WI38 (cell line): ENCODE data around the gene DYNC1H1.
A peak's percentile ranks its signal among the peaks of the same experiment; 100 is the strongest.

ENCODE experiments used
- H3K4me3 ChIP-seq: 2 replicates; pipeline ENCODE4 v1.5.1; 2011; ENCODE audit warnings: low read depth, mild to moderate bottlenecking, control low read depth, low read length
- CTCF ChIP-seq: IDR thresholded peaks from 2 replicates; pipeline ENCODE4 v1.5.1; 2012; ENCODE audit warnings: low read depth, mild to moderate bottlenecking, control low read depth, low read length

The DYNC1H1 gene

GRCh38 chr14:101954501-101954900 lies 9.9 kb upstream of the DYNC1H1 start:
- no peak overlapping the region for H3K4me3 ChIP-seq
- no peak for TF ChIP-seq CTCF

GRCh38 chr14:101955695-101956161 lies 8.6 kb upstream of the DYNC1H1 start:
- TF ChIP-seq CTCF, result no peak
- no peak overlapping the region for H3K4me3 ChIP-seq

GRCh38 chr14:101956179-101956885 lies 8.0 kb upstream of the DYNC1H1 start:
- no peak overlapping the region for H3K4me3 ChIP-seq
- no peak for TF ChIP-seq CTCF

GRCh38 chr14:101957406-101958234 lies 6.8 kb upstream of the DYNC1H1 start:
- no peak for TF ChIP-seq CTCF
- no peak overlapping the region for H3K4me3 ChIP-seq

GRCh38 chr14:101958418-101959180 lies 5.8 kb upstream of the DYNC1H1 start:
- no peak for TF ChIP-seq CTCF
- no peak overlapping the region for H3K4me3 ChIP-seq

- TF ChIP-seq CTCF, result no peak
These were observed 5.1 kb upstream of the DYNC1H1 start for GRCh38 chr14:101959277-101959676.

GRCh38 chr14:101960225-101960624 lies 4.1 kb upstream of the DYNC1H1 start:
- no peak overlapping the region for H3K4me3 ChIP-seq
- peak; percentile 39 for TF ChIP-seq CTCF

More at GRCh38 chr14:101959277-101959676, 5.1 kb upstream of the DYNC1H1 start:
- H3K4me3 ChIP-seq, result no peak overlapping the region
